Measurements from ENCODE around the gene CD38.

The CD38 gene

GRCh38 chr4:15765391-15765790, 12.7 kb upstream of the CD38 start:
- DNase-seq, result no peak

GRCh38 chr4:15765910-15766697, 12.0 kb upstream of the CD38 start:
- DNase-seq, result peak; percentile 58

DNA sequence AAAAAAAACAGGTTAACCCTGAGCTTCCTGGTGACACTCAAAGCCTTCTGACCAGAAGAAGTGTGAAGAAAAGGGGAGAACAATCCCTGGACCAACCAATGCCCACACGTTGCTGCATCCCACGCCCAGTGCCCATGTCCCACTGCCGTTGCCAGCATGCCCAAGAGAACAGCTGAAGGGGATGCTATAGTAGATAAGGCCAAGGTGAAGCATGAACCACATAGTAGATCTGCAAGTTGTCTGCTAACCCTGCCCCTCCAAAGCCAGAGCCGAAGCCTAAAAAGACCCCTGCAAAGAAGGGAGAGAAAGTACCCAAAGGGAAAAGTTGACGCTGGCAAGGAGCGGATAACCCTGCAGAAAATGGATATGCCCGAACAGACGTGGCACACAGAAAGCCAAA, 11.3 kb upstream of the CD38 start:
- no peak for DNase-seq

DNA sequence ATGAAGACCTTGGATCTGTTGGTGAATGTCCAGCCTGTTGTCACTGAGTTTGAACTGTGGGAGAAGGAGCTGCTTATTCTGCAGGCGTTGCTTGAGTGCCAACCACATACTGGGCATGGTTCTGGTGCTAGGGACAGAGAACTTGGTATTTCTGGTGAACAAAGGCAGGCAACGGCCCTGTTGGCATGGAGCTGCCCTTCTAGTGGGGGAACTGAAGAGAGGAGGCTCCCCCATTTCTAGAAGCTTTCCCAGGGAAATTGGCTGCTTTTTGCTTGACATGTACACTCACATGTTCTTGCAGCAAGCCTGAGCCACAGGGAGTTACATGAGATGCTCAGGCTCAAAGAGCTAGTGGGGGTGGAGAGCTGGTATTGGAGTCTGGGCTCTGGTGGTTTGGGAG, 8.9 kb upstream of the CD38 start:
- DNase-seq, result no peak

DNA sequence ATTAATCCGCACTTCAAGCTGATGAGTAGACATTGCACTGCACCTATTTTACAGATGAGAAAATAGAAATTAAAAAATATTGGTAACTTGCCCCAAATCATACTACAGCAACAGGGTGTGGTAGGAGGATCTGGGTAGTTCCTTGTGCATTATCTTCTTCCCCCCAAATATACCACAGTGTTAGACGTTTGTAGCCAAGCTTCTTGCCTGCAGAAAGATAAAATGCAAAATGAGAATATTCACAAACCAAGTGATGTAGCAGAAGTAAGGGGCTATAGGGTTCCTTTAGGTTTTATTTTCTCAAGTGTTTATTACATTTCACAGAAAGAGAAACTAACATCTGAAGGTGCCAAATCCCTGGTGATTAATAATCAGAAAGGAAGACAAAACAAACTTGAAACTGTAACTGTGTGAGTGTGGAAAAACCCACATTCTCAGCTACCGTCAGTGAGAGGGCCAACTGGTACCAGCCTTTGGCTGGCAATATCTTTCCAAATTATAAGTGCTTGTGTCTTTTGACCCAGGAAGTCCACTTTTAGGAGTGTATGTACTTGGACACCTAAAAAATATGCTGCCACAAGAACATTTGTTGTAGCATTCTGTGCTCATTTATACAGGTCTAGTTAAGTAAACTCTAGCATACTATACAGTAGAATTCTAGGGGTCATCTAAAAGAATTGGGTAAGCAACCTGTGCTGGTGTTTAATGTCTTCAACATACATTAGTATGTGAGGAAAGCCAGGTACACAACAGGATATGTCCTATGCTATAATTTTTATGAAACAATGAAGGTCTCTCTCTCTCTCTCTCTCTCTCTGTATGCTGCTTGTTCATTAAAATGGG, 6.7 kb upstream of the CD38 start:
- DNase-seq, result peak; percentile 42

DNA sequence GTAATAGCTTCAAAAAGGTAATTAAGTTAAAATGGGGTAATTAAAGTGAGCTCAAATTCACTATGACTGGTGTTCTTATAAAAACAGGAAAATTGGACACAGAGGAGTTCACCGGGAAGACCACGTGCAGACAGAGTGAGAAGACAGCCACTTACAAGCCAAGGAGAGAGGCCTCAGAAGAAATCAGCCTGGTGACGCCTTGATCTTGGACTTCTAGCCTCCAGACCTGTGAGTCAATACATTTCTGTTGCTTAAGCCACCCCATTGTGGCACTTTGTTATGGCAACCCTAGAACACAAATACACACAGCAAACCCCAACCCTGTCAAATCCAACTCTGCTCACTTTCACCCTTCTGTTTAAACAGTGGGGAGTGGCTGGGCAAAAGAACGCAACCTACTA, 4.1 kb upstream of the CD38 start:
- no peak for DNase-seq

DNA sequence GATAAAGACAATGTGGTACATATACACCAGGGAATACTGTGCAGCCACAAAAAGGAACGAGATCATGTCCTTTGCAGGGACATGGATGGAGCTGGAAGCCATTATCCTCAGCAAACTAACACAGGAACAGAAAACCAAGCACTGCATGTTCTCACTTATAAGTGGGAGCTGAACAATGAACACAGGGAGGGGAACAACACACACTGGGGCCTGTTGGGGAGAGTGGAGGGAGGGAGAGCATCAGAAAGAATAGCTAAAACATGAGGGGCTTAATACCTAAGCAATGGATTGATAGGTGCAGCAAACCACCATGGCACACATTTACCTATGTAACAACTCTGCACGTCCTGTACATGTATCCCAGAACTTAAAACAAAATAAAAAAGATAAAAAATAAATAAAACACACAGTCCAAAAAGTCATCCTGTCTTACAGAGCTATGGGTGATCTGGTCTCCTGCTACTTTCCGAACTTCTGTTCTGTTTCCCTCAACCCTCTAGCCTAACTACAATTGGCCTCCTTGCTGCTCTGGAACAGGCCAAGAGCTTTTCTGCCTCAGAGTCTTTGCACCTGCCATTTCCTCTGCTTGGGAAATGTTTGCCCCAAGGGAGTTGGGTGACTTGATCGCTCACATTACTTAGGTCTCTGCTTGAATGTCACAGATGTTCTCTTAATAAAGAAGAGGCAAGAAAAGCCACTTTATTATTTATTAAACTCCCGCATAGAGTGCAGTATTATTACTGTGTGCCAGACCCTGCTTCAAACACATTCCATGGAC, 1.1 kb upstream of the CD38 start:
- no peak for DNase-seq

GRCh38 chr4:15777697-15778288, 335 bp upstream of the CD38 start:
- DNase-seq, result no peak

- no peak for DNase-seq
Measured at GRCh38 chr4:15779306-15779705, 1.2 kb downstream of the CD38 start.

DNA sequence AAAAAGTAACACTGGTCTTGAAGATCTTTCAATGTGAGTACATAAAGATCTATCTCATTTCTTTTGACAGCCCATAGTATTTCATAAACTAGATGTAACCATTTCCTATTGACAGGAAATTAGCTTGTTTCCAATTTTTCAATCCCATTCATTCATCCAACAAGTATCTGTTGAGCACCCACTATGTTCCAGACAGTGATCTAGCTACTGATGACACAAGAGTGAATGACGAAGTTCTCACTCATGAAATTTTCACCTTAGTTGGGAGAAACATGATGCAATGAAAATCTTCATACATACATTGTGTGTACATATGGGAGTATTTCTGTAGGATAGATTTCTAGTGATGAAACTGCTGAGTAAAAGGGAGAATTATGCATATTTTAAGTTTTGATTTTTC, 1.7 kb downstream of the CD38 start:
- no peak for DNase-seq

DNA sequence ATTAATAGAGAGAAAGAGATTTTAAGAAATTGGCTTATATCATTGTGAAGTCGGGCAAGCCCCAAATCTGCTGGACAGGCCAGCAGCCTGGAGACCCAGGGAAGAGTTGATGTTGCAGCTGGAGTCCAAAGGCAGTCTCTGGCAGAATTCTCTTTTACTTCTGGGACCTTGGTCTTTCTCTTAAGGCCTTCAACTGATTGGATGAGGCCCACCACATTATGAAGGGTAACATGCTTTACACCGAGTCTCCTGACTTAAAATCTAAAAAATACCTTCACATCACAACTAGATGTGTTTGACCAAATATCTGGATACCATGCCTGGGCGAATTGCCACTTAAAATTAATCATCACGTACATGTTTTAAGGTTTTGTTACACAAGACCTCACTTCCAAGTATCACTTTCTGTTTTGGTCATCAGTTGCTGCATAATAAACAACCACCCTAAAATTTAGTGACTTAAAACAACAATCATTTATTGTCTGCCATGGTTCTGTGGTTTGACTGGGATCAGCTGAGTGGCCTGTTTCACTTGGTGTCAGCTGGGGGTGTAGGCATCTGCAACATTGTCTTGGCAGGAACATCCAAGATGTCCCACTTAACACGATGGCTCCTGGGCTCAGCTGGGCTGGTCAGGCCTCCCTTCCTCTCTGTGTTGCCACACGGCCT, 3.4 kb downstream of the CD38 start:
- peak; percentile 56 for DNase-seq

GRCh38 chr4:15783676-15784075, 5.5 kb downstream of the CD38 start:
- no peak for DNase-seq

GRCh38 chr4:15784959-15785634, 7.0 kb downstream of the CD38 start:
- DNase-seq, result no peak

DNA sequence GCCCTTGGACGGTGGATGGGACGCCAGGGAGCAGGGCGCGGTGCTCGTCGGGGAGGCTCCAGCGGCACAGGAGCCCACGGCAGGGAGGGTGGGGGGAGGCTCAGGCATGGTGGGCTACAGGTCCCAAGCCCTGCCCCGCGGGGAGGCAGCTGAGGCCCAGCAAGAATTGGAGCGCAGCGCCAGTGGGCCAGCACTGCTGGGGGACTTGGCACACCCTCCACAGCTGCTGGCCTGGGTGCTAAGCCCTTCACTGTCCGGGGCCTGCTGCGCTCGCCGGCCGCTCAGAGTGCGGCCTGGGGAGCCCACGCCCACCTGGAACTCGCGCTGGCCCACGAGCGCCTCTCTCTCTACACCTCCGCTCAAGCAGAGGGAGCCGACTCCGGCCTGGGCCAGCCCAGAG, 8.6 kb downstream of the CD38 start:
- DNase-seq, result no peak

DNA sequence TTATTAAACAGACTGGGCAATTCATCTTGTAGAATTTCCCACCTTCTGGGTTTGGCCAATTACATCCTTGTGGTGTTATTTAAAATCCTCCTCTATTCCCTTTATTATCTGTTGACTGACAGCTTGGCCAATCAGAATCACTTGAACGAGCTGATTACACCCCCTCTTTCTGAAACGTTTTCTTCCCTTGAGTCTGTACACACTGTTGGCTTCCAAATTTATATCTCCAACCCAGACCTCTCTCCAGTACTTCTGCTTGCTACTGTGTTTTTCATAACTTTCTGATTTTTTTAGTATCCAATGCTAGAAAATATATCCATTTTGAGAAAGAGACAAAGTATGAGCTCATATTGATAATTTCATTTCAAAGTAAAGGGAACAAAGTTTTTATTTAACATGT, 14.8 kb downstream of the CD38 start:
- DNase-seq, result no peak

GRCh38 chr4:15793506-15794363, 15.6 kb downstream of the CD38 start:
- no peak for DNase-seq

- DNase-seq, result no peak
Measured at GRCh38 chr4:15794426-15794825, 16.3 kb downstream of the CD38 start.

DNA sequence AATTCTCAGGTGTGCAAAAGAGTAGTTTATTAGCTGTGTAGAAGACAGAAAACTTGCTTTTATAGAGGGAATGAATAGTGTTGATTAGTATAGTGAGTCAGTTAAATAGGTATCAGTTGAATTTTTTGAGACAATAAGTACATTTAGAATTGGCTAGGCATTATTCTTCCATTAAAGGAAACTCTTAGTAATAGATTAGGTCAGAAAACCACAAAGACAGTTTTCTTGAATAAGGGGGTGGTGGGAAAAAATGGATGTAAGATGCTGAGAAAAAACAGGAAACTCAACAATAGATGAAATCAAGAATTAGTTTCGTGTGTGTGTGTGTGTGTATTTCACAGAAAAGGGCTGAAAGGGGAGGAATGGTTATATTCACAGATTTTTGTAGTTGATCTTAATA, 16.8 kb downstream of the CD38 start:
- no peak for DNase-seq

- no peak for DNase-seq
Measured at GRCh38 chr4:15797320-15797719, 19.2 kb downstream of the CD38 start.

- no peak for DNase-seq
Measured at GRCh38 chr4:15799141-15799540, 21.0 kb downstream of the CD38 start.

DNA sequence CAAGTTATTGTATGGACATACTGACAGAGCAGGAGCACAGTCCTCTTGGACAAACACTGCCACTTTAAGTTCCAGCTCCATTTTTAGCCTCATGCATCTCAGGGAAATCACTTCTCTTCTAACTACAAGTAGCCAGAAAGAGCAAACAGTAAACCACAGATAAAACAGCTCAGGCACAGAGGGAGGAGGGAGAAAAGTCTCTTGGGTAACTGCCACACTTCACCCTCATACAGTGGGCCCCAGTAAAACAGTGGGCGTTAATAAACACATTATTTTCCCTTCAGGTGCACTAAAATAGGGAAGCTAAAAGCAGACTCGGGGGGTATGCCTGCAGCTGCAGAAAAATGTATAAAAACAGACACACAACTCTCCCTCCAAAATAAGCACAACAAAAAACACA, 21.6 kb downstream of the CD38 start:
- DNase-seq, result no peak
